Upper lobe of left lung (tissue), 6 donors: ENCODE measurements around the gene TRIM44. TPM values are rescaled to one million over a fixed set of nuclear protein-coding genes. Genes with fewer than 3 reads are reported as not detected.

ENCODE experiments used
- ATAC-seq, 2 donors: fragments of 200-7000 bp; cut with Tn5 transposase; one replicate each; pipeline ENCODE4 v1.9.1; 2022; ENCODE audit warnings: mild to moderate bottlenecking in 2 of 2, moderate library complexity in 2 of 2; ENCODE audit not compliant: low FRiP score in 2 of 2
- DNase-seq, 2 donors: peaks; one replicate each; pipeline ENCODE4 v3.0.0-alpha.2; 2019 to 2020
- H3K27ac ChIP-seq, 4 donors: fragments of 200-600 bp; sonication (generic); one replicate each; pipeline ENCODE4 v1.5.1; 2016 to 2019
- H3K27me3 ChIP-seq, 4 donors: fragments of 200-600 bp; sonication (generic); one replicate each; pipeline ENCODE4 v1.5.1; 2017 to 2019
- H3K36me3 ChIP-seq, 4 donors: fragments of 200-600 bp; sonication (generic); one replicate each; pipeline ENCODE4 v1.5.1; 2016 to 2019
- H3K4me1 ChIP-seq, 4 donors: fragments of 200-600 bp; sonication (generic); one replicate each; pipeline ENCODE4 v1.5.1; 2018 to 2019
- H3K4me3 ChIP-seq, 4 donors: fragments of 200-600 bp; sonication (generic); one replicate each; pipeline ENCODE4 v1.5.1; 2017 to 2019; ENCODE audit warnings: mild to moderate bottlenecking in 2 of 4, moderate library complexity in 1 of 4
- H3K9me3 ChIP-seq, 4 donors: fragments of 200-600 bp; sonication (generic); one replicate each; pipeline ENCODE4 v1.5.1; 2018 to 2019
- CTCF ChIP-seq, 6 experiments: fragments of 450-650 bp in 4 of 6; fragments of 200-600 bp in 2 of 6; sonication (generic) in 2 of 6; IDR thresholded peaks; one replicate each; pipeline ENCODE4 v1.5.1; 2016 to 2019; ENCODE audit warnings: antibody characterized with exemption in 6 of 6
- EP300 ChIP-seq, 4 donors: sonication (generic); formaldehyde crosslinking; IDR thresholded peaks; one replicate each; pipeline ENCODE4 v1.5.1; 2017; ENCODE audit warnings: antibody characterized with exemption in 4 of 4, control low read depth in 2 of 4
- POLR2A ChIP-seq, 4 donors: fragments of 450-650 bp; IDR thresholded peaks; one replicate each; pipeline ENCODE4 v1.5.1; 2016 to 2017; ENCODE audit warnings: antibody characterized with exemption in 4 of 4, mild to moderate bottlenecking in 2 of 4
- POLR2AphosphoS5 ChIP-seq, 2 donors: sonication (generic); formaldehyde crosslinking; IDR thresholded peaks; one replicate each; pipeline ENCODE4 v1.5.1; 2017; ENCODE audit warnings: antibody characterized with exemption in 2 of 2
- WGBS, 2 donors: methylation state at CpG; one replicate each; pipeline ENCODE4 v1.1.5; 2017 to 2018; 5-methylcytosine and 5-hydroxymethylcytosine counted together
- total RNA-seq, 6 donors: library from RNA; depleted of rRNA in 4 of 6; stranded (reverse); fragments of >200 nt in 4 of 6; gene quantifications; one replicate each; pipeline versions ENCODE4 v1.1.0 to v1.2.1, GENCODE V29; 2016 to 2021
- donor health status: DM: no; HTN: no; CAD: no; lungs with moderate emphysema.
- donor health status: DM: no; HTN: yes; CAD: no; lungs with severe emphysema.

Gene TRIM44
- total RNA-seq, 6 donors from 2014 or later, result 48.9 to 133 (median 64.0) TPM

GRCh38 chr11:35812828-35813227 lies 150.3 kb downstream of the TRIM44 start:
- TF ChIP-seq POLR2AphosphoS5 (IDR thresholded peaks at IDR 0.05), result no peak
- TF ChIP-seq POLR2A (IDR thresholded peaks at IDR 0.05), result no peak
- TF ChIP-seq EP300 (IDR thresholded peaks at IDR 0.05), result no peak
- no peak for TF ChIP-seq CTCF (IDR thresholded peaks at IDR 0.05)
- WGBS, 2 donors, result 68 to 73% methylated on average over 4 of the region's 4 CpGs
- ATAC-seq (no peak), DNase-seq (no peak)
- H3K27ac ChIP-seq, result no peak overlapping the region
- H3K4me3 ChIP-seq, result no peak overlapping the region
- no peaks in the 10 kb centered on the region for H3K4me1 ChIP-seq
- H3K36me3 ChIP-seq, result no peaks in the 10 kb centered on the region
- H3K27me3 ChIP-seq, result no peaks in the 10 kb centered on the region
- H3K9me3 ChIP-seq, result no peaks in the 10 kb centered on the region

DNA sequence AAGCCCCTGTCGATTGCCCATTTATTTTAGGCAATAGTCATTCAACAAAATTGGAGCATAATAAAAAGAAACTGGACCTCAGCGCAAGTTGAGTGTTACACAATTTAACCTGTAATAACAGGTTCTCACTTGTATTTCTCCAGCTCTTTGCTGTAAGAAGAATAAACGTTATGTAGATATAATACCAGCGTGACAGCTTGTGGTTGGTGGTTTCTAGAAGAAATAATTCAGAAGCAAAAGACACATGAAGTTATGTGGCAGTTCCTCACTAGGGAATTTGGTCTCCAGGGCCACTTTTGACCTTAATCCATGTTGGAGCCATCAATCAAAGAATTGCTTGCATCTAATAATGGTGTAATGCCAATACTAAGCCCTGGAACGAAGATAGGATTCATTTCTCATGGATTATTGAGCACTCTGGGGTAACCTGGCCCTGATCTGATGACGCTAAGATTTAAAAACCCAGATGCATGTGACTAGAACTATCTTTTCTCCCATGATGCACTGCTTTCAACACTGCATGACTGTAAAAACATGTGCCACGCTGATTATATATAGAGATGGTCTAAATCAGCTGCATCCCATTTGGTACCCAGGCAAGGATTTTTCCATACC lies 151.6 kb downstream of the TRIM44 start:
- no peaks in the 10 kb centered on the region for H3K4me1 ChIP-seq
- no peak for DNase-seq
- H3K4me3 ChIP-seq, result no peak overlapping the region
- ATAC-seq, result no peak
- H3K9me3 ChIP-seq, result no peaks in the 10 kb centered on the region
- no peak overlapping the region for H3K27ac ChIP-seq
- no peak for TF ChIP-seq POLR2A (IDR thresholded peaks at IDR 0.05)
- TF ChIP-seq POLR2AphosphoS5 (IDR thresholded peaks at IDR 0.05), result no peak
- no peak for TF ChIP-seq CTCF (IDR thresholded peaks at IDR 0.05)
- no peak for TF ChIP-seq EP300 (IDR thresholded peaks at IDR 0.05)
- no peaks in the 10 kb centered on the region for H3K36me3 ChIP-seq
- no peaks in the 10 kb centered on the region for H3K27me3 ChIP-seq
- 86 to 89% methylated on average over 7 of the region's 7 CpGs for WGBS, 2 donors

DNA sequence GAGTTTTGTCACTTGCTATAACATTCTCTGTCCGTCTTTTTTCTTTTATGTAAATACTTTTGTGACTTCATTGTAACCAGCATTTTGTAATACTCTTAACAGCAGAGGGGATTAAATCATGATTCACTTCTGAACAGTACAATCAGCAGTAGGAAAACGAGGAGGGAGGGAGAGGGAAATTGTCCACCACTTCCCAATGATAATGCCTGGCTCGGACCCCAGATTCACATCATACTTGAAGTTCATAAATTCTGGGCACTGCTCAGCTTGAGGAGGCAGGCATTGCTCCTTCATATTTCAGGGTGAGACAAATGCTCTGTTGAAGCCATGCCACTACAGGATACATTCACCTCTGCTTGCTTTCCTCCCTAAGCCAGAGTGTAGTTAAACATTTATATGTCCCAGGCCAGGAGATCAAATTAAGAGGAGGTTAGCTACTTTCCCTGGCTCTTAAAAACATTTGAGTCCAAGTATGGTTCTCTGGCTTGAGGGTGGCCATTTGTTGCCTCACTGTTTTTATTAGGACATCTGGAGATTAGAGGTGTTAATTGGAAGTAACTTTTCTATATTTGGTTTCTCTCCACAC lies 152.2 kb downstream of the TRIM44 start:
- 77% methylated on average over 3 of the region's 3 CpGs for WGBS, 2 donors
- Histone ChIP-seq H3K4me1 (no peaks in the 10 kb centered on the region), H3K36me3 (no peaks in the 10 kb centered on the region), H3K27me3 (no peaks in the 10 kb centered on the region), H3K9me3 (no peaks in the 10 kb centered on the region), H3K27ac (no peak overlapping the region), H3K4me3 (no peak overlapping the region)
- DNase-seq, result no peak
- no peak for TF ChIP-seq POLR2A (IDR thresholded peaks at IDR 0.05)
- no peak for TF ChIP-seq EP300 (IDR thresholded peaks at IDR 0.05)
- TF ChIP-seq CTCF (IDR thresholded peaks at IDR 0.05), result no peak
- TF ChIP-seq POLR2AphosphoS5 (IDR thresholded peaks at IDR 0.05), result no peak
- ATAC-seq, result peak in 1 of 2 donors; percentile 41

- no peaks in the 10 kb centered on the region for H3K27me3 ChIP-seq
- TF ChIP-seq EP300 (IDR thresholded peaks at IDR 0.05) (no peak), CTCF (IDR thresholded peaks at IDR 0.05) (no peak), POLR2AphosphoS5 (IDR thresholded peaks at IDR 0.05) (no peak), POLR2A (IDR thresholded peaks at IDR 0.05) (no peak)
- ATAC-seq (peak in 1 of 2 donors; percentile 83), DNase-seq (no peak)
- H3K4me3 ChIP-seq, result no peak overlapping the region
- H3K27ac ChIP-seq, result no peak overlapping the region
- 82% methylated on average over 5 of the region's 5 CpGs for WGBS, 2 donors
- no peaks in the 10 kb centered on the region for H3K4me1 ChIP-seq
- H3K9me3 ChIP-seq, result no peaks in the 10 kb centered on the region
- H3K36me3 ChIP-seq, result no peaks in the 10 kb centered on the region
Measured at GRCh38 chr11:35815556-35816315, 153.2 kb downstream of the TRIM44 start.
